Brain microvascular endothelial cell (primary cell): Measurements from ENCODE around the gene ZYG11A.
A peak's percentile ranks its signal among the peaks of the same experiment; 100 is the strongest.

Experiments used
- DNase-seq: peaks from one replicate; pipeline ENCODE4 v3.0.0-alpha.2; 2020
- H3K27ac ChIP-seq: fragments of 250-450 bp; sonication (Bioruptor Pico); 2 replicates; pipeline ENCODE4 v1.5.1; 2020; ENCODE audit warnings: mild to moderate bottlenecking, moderate library complexity
- H3K27me3 ChIP-seq: fragments of 250-450 bp; sonication (Bioruptor Pico); replicated peaks from 2 replicates; pipeline ENCODE4 v1.5.1; 2020; ENCODE audit warnings: mild to moderate bottlenecking
- H3K36me3 ChIP-seq: fragments of 250-450 bp; sonication (Bioruptor Pico); replicated peaks from 2 replicates; pipeline ENCODE4 v1.5.1; 2020; ENCODE audit warnings: mild to moderate bottlenecking
- H3K4me3 ChIP-seq: 2 replicates; pipeline ENCODE4 v1.5.1; 2011; ENCODE audit warnings: low read depth, mild to moderate bottlenecking, control low read depth, low read length, moderate library complexity
- CTCF ChIP-seq: IDR thresholded peaks from 2 replicates; pipeline ENCODE4 v1.5.1; 2011; ENCODE audit warnings: low read depth, mild to moderate bottlenecking, moderate library complexity, low read length, control low read depth, inconsistent platforms; ENCODE audit errors: missing control alignments
- in situ Hi-C: cut with HindIII; loops from 2 replicates; pipeline ENCODE4 v1.10.0; 2017; ENCODE audit warnings: low sequenced_read_pairs, low pct_ligation_motif_present

Gene ZYG11A

GRCh38 chr1:52892424-52893215, 50.1 kb downstream of the ZYG11A start:
- Histone ChIP-seq H3K4me3 (no peak overlapping the region), H3K27me3 (no peaks in the 10 kb centered on the region), H3K36me3 (no peaks in the 10 kb centered on the region), H3K27ac (no peak overlapping the region)
- TF ChIP-seq CTCF, result no peak
- DNase-seq, result no peak
- in situ Hi-C loops, result no loop called here

GRCh38 chr1:52899445-52899894, 56.9 kb downstream of the ZYG11A start:
- Histone ChIP-seq H3K27me3 (no peaks in the 10 kb centered on the region), H3K36me3 (no peaks in the 10 kb centered on the region), H3K27ac (no peak overlapping the region), H3K4me3 (no peak overlapping the region)
- in situ Hi-C loops, result no loop called here
- no peak for DNase-seq
- no peak for TF ChIP-seq CTCF

- no peak overlapping the region for H3K27ac ChIP-seq
- in situ Hi-C loops, result no loop called here
- DNase-seq, result no peak
- H3K27me3 ChIP-seq, result no peaks in the 10 kb centered on the region
- TF ChIP-seq CTCF, result no peak
- H3K36me3 ChIP-seq, result no peaks in the 10 kb centered on the region
- no peak overlapping the region for H3K4me3 ChIP-seq
Observed at GRCh38 chr1:52900402-52900801, 57.8 kb downstream of the ZYG11A start.

- H3K36me3 ChIP-seq, result no peaks in the 10 kb centered on the region
- in situ Hi-C loops, result no loop called here
- no peaks in the 10 kb centered on the region for H3K27me3 ChIP-seq
- H3K4me3 ChIP-seq, result no peak overlapping the region
- no peak overlapping the region for H3K27ac ChIP-seq
- peak; percentile 26 for TF ChIP-seq CTCF
- DNase-seq, result no peak
Observed at GRCh38 chr1:52901384-52901783, 58.8 kb downstream of the ZYG11A start.

- Histone ChIP-seq H3K27ac (no peak overlapping the region), H3K36me3 (no peaks in the 10 kb centered on the region), H3K27me3 (no peaks in the 10 kb centered on the region), H3K4me3 (no peak overlapping the region)
- TF ChIP-seq CTCF, result no peak
- DNase-seq, result no peak
- in situ Hi-C loops, result no loop called here
Observed at GRCh38 chr1:52904208-52904926, 61.8 kb downstream of the ZYG11A start.
